ENCODE data around the gene MAP6. TPM values are rescaled to one million over a fixed set of nuclear protein-coding genes. Genes with fewer than 3 reads are reported as not detected.

MAP6 gene
- total RNA-seq (1 to 10 TPM; 1.9 to 9.1 (median 6.1) TPM), polyA plus RNA-seq (1 to 10 TPM; 1.2 to 1.7 TPM)
- long read RNA-seq, donor 1, full-length matches to known transcripts: 6 of 8 reads
- long read RNA-seq, donor 1, partial matches to known transcripts: 0 of 8 reads
- long read RNA-seq, donor 1, other reads (novel, unspliced or antisense): 2 of 8 reads
- long read RNA-seq, donor 2, full-length matches to known transcripts: 14 of 15 reads
- long read RNA-seq, donor 2, partial matches to known transcripts: 0 of 15 reads
- long read RNA-seq, donor 2, other reads (novel, unspliced or antisense): 1 of 15 reads
- long read RNA-seq, donor 3: 0 reads

DNA sequence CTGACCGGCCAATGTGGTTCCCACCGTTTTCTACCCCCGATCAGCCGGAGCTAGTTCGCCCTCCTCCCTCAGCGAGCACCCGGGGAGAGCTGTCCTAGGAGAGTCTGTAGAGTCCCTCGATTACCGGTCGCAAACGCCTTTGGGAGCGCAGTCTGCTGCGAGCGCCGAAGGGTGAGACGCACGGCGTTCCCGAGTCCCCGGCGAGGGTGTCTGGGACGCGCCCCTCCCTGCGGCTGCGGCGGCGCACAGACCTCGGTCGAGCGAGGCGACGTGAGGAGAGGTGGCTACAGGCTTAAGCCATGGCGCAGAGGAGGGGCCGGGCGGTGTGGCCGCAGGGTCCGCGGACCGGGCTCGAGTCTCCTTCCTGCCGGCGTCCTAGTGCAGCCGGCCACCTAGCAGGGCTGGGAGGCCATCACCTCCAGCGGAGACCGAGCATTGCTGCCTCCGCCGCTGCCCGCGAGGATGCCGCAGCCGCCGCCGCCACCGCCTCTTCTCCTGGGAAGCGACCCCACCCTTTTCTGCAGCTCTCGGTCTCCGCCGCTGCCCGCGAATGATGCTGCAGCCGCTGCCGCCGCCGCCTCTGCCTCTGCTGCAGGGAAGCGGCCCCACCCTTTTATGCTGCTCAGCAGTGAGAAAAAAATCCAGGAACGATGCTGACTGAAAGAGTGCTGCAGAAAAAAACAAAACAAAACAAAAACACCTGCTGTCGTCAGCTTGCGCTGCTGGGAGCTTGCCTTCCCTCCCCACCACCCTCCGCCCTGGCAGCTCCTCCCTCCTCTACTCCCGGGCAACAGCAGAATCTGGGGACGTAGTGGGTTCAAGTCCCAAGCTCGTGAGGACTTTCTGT, at the start of gene MAP6:
Gene MAP6 (minus strand): TSS at position 588 of the 847 bp plus-strand sequence. CDS start 669 bp downstream, outside the sequence.
- H3K9me3 ChIP-seq: no peaks in the 10 kb centered on the region
- WGBS, 2 donors: 2% methylated on average over 69 to 72 of the region's 72 CpGs
- DNase-seq (peak in 1 of 2 donors; percentile 41), ATAC-seq (peak; percentile 41 to 76 (median 48))
- no peaks in the 10 kb centered on the region for H3K36me3 ChIP-seq
- peaks cover 0 to 84% (median 8%) of the 10 kb centered on the region in 7 donors for H3K27me3 ChIP-seq
- intact Hi-C loops (cut with DNase I): loop anchor here in 2 of 10 donors (5.0 kb wide), 2 partner anchors 116 to 121 kb away; no protein-coding TSS in a partner anchor
- TF ChIP-seq, protein P1, sequence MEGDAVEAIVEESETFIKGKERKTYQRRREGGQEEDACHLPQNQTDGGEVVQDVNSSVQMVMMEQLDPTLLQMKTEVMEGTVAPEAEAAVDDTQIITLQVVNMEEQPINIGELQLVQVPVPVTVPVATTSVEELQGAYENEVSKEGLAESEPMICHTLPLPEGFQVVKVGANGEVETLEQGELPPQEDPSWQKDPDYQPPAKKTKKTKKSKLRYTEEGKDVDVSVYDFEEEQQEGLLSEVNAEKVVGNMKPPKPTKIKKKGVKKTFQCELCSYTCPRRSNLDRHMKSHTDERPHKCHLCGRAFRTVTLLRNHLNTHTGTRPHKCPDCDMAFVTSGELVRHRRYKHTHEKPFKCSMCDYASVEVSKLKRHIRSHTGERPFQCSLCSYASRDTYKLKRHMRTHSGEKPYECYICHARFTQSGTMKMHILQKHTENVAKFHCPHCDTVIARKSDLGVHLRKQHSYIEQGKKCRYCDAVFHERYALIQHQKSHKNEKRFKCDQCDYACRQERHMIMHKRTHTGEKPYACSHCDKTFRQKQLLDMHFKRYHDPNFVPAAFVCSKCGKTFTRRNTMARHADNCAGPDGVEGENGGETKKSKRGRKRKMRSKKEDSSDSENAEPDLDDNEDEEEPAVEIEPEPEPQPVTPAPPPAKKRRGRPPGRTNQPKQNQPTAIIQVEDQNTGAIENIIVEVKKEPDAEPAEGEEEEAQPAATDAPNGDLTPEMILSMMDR (IDR thresholded peaks at IDR 0.05): no peak
- peaks cover 9 to 19% (median 14%) of the 10 kb centered on the region in 9 donors for H3K4me1 ChIP-seq
- peak within 1 kb of the TSS in 5 of 10 donors; percentile 23 to 64 (median 62) for H3K27ac ChIP-seq
- peak within 1 kb of the TSS; percentile 32 to 85 (median 63) for H3K4me3 ChIP-seq

GRCh38 chr11:75717608-75718418, 49.0 kb upstream of the MAP6 start, which contains the start of gene MOGAT2:
TSS of gene MOGAT2 (plus strand) at chr11:75717838. CDS start at chr11:75717889, 51 bp downstream.
- H3K27ac ChIP-seq: no peak within 1 kb of the TSS
- no peak within 1 kb of the TSS for H3K4me3 ChIP-seq
- 73 to 78% methylated on average over 13 of the region's 13 CpGs for WGBS, 2 donors
- H3K27me3 ChIP-seq: no peaks in the 10 kb centered on the region
- TF ChIP-seq, protein P1 (IDR thresholded peaks at IDR 0.05): no peak
- peaks cover 0 to 30% (median 0%) of the 10 kb centered on the region in 9 donors for H3K4me1 ChIP-seq
- no peaks in the 10 kb centered on the region for H3K9me3 ChIP-seq
- peak; percentile 54 to 91 (median 73) for ATAC-seq
- no peaks in the 10 kb centered on the region for H3K36me3 ChIP-seq
- DNase-seq: no peak
- intact Hi-C loops (cut with DNase I): loop anchor here in 2 of 10 donors (5.0 to 10.0 kb wide), 2 partner anchors 47 to 229 kb away; partner anchors contain the start of gene DGAT2 (in 2 of the 2)

DNA sequence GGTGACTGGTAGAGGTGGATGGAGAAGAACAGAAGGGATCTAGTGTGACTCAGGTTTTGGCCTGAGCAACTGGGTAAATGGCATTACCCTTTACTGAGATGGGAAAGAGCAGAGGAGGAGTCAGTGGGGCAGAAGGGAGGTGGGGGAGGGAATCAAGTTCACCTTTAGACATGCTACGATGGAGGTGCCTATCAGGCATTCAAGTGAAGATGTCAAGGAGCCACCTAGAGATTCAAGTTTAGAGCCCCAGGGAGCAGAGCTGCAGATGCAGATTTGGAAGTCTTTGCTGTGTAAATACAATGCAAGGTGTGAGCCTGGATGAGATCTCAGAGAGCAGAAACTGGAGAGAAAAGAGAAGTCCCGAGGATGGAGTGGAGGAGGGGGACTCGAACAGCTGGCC, 47.8 kb upstream of the MAP6 start:
- ATAC-seq (no peak), DNase-seq (no peak)
- TF ChIP-seq, protein P1 (IDR thresholded peaks at IDR 0.05): no peak
- Histone ChIP-seq H3K36me3 (no peaks in the 10 kb centered on the region), H3K27ac (no peak overlapping the region), H3K4me3 (no peak overlapping the region), H3K27me3 (no peaks in the 10 kb centered on the region), H3K9me3 (no peaks in the 10 kb centered on the region), H3K4me1 (peaks cover 0 to 21% (median 0%) of the 10 kb centered on the region in 9 donors)
- 74 to 79% methylated on average over 3 of the region's 3 CpGs for WGBS, 2 donors
- intact Hi-C loops (cut with DNase I): loop anchor here in 2 of 10 donors (5.0 to 10.0 kb wide), 2 partner anchors 48 to 231 kb away; partner anchors contain the start of gene DGAT2 (in 2 of the 2)
